GM12874 (cell line): Measurements from ENCODE around the gene RABAC1.

Experiments used
- CTCF ChIP-seq: IDR thresholded peaks from 2 replicates; pipeline ENCODE4 v1.5.1; 2011; ENCODE audit warnings: low read depth, mild to moderate bottlenecking, control low read depth, low read length, moderate library complexity; ENCODE audit not compliant: insufficient read depth

RABAC1 gene

GRCh38 chr19:41959056-41960053 is at the start of gene RABAC1:
TSS of gene RABAC1 (minus strand) at chr19:41959321. CDS start at chr19:41959292, 29 bp downstream.
- TF ChIP-seq CTCF: peak; percentile 53

GRCh38 chr19:42006569-42006968 is 47.4 kb upstream of the RABAC1 start:
- TF ChIP-seq CTCF: no peak

GRCh38 chr19:42005504-42005903 is 46.4 kb upstream of the RABAC1 start:
- no peak for TF ChIP-seq CTCF

- TF ChIP-seq CTCF: no peak
Observed at GRCh38 chr19:42003506-42004294, 44.6 kb upstream of the RABAC1 start.

GRCh38 chr19:41999878-42000208 is 40.7 kb upstream of the RABAC1 start:
- TF ChIP-seq CTCF: no peak

GRCh38 chr19:41999071-41999877 is 40.2 kb upstream of the RABAC1 start:
- TF ChIP-seq CTCF: no peak
